Heart right ventricle (tissue), 16 donors: ENCODE measurements around the gene MLLT3. TPM values are rescaled to one million over a fixed set of nuclear protein-coding genes. Genes with fewer than 3 reads are reported as not detected.

Experiments used
- ATAC-seq, 8 donors: fragments of 200-7000 bp; cut with Tn5 transposase; one replicate each; pipeline ENCODE4 v1.9.1; 2020; ENCODE audit warnings: mild to moderate bottlenecking in 8 of 8, moderate library complexity in 8 of 8, moderate number of reproducible peaks in 1 of 8
- DNase-seq, 2 donors: peaks; one replicate each; pipeline ENCODE4 v3.0.0-alpha.2; 2020
- H3K27ac ChIP-seq, 10 donors: fragments of 200-600 bp; sonication (generic) in 2 of 10; one replicate each; pipeline versions ENCODE4 v1.5.0 to v1.8.0; 2020 to 2022; ENCODE audit warnings: mild to moderate bottlenecking in 3 of 10
- H3K27me3 ChIP-seq, 7 donors: fragments of 200-600 bp; one replicate each; pipeline ENCODE4 v1.8.0; 2021 to 2022; ENCODE audit warnings: mild to moderate bottlenecking in 2 of 7
- H3K36me3 ChIP-seq, 9 donors: fragments of 200-600 bp; sonication (generic) in 1 of 9; one replicate each; pipeline versions ENCODE4 v1.5.0 to v1.8.0; 2020 to 2022; ENCODE audit warnings: mild to moderate bottlenecking in 2 of 9
- H3K4me1 ChIP-seq, 9 donors: fragments of 200-600 bp; sonication (generic) in 1 of 9; one replicate each; pipeline versions ENCODE4 v1.5.0 to v1.8.0; 2020 to 2022; ENCODE audit warnings: mild to moderate bottlenecking in 4 of 9
- H3K4me3 ChIP-seq, 10 donors: fragments of 200-600 bp; sonication (generic) in 2 of 10; one replicate each; pipeline versions ENCODE4 v1.5.0 to v1.8.0; 2020 to 2022; ENCODE audit warnings: mild to moderate bottlenecking in 7 of 10, moderate library complexity in 2 of 10
- H3K9me3 ChIP-seq, 11 donors: fragments of 200-600 bp in 10 of 11; sonication (generic) in 2 of 11; one replicate each; pipeline versions ENCODE4 v1.5.0 to v1.8.0; 2013 to 2022; ENCODE audit warnings: mild to moderate bottlenecking in 2 of 11, control low read depth in 1 of 11, moderate library complexity in 1 of 11
- WGBS, 2 donors: extraction: QIAGEN DNeasy Blood & Tissue Kit; methylation state at CpG; one replicate each; pipeline ENCODE4 v1.1.7; 2013; ENCODE audit warnings: inconsistent platforms in 1 of 2; 5-methylcytosine and 5-hydroxymethylcytosine counted together
- intact Hi-C, 10 donors: fragments of 100-400 bp; cut with DNase I; formaldehyde crosslinking; loops; one replicate each; pipeline versions ENCODE4 v1.11.1 to v1.14.2; 2022
- polyA plus RNA-seq, 2 donors: library from polyadenylated mRNA; stranded (reverse); fragments of 200-250 nt; gene quantifications; one replicate each; pipeline ENCODE4 v1.2.3, GENCODE V29; 2013
- total RNA-seq, 10 donors: library from RNA; stranded (reverse); fragmentation: NEBNext Ultra II Directional in 3 of 10; extraction: Animal tissue kit (Norgen Biotek cat#: 25700) in 3 of 10; gene quantifications; one replicate each; pipeline versions ENCODE4 v1.2.1 to v1.2.4, GENCODE V29; 2021 to 2023
- TF ChIP-seq, protein P1 (sequence below), 9 donors: fragments of 200-600 bp; sonication (generic) in 2 of 9; IDR thresholded peaks; one replicate each; pipeline versions ENCODE4 v1.5.0 to v1.8.0; 2021 to 2022; ENCODE audit warnings: antibody characterized with exemption in 9 of 9, mild to moderate bottlenecking in 5 of 9, moderate library complexity in 1 of 9
- donor health status: Arrhythmogenic right ventricular cardiomyopathy.
- donor health status: ischemic (EF 13 %, LVEDD 7.1; RV severe dilation, severe dysfunction).
- donor health status: healthy with polysubstance abuse.
- donor health status: DM: no; HTN: yes; CAD: no.
- donor health status: DM: no; HTN: no; CAD: no.
- donor health status: ischemic (EF 25% LVEDD 6.9; RV normal size, moderate dysfunction).
- donor health status: ischemic (EF 25% LVEDD 5.7; RV mildly dilated, moderate dysfunction).
- donor health status: healthy.
- donor health status: DM: yes; HTN: yes; CAD: no.
- donor health status: Ischemic cardiomyopathy.
- donor health status: ischemic (EF 35%, LVEDD 5.7; RV mildly dilated, moderate dysfunction).
- donor health status: nonischemic (EF 11% LVEDD 7.7; RV severe dilation, severe dysfunction).
- donor health status: DM: yes; HTN: yes; CAD: no.
- donor health status: PGD.
- donor health status: ischemic (EF 29% LVEDD 5.4; RV normal size, mild dysfunction).
- donor health status: nonischemic (EF 23%, LVEDD 6.1; RV moderate dilation, normal function).

The MLLT3 gene
- total and polyA plus RNA-seq, 12 donors, result 4.3 to 22.7 (median 13.5) TPM

DNA sequence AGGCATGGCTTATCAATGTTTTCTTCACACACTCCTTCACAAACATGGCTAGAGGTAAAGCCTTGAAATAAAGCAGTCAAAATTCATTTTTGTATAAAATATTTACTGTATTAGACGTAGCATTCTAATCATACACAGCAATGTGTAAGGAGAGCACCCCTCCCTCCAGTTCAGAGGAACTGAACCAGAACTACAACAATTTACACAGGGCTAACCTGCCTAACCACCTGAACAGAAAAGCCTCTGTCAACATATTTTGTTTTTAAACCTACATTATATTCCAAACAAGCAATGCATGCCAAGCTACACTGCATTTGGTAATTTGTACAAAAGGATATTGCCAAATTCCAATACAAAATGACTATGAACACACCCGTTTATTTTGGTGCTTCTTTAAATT, 41.6 kb downstream of the MLLT3 start:
- H3K36me3 ChIP-seq, result no peaks in the 10 kb centered on the region
- peaks cover 0 to 11% (median 4%) of the 10 kb centered on the region in 11 donors for H3K9me3 ChIP-seq
- H3K27ac ChIP-seq, result no peak overlapping the region
- no peak for ATAC-seq
- no peak for DNase-seq
- no peak overlapping the region for H3K4me3 ChIP-seq
- H3K4me1 ChIP-seq, result no peaks in the 10 kb centered on the region
- TF ChIP-seq, protein P1, sequence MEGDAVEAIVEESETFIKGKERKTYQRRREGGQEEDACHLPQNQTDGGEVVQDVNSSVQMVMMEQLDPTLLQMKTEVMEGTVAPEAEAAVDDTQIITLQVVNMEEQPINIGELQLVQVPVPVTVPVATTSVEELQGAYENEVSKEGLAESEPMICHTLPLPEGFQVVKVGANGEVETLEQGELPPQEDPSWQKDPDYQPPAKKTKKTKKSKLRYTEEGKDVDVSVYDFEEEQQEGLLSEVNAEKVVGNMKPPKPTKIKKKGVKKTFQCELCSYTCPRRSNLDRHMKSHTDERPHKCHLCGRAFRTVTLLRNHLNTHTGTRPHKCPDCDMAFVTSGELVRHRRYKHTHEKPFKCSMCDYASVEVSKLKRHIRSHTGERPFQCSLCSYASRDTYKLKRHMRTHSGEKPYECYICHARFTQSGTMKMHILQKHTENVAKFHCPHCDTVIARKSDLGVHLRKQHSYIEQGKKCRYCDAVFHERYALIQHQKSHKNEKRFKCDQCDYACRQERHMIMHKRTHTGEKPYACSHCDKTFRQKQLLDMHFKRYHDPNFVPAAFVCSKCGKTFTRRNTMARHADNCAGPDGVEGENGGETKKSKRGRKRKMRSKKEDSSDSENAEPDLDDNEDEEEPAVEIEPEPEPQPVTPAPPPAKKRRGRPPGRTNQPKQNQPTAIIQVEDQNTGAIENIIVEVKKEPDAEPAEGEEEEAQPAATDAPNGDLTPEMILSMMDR (IDR thresholded peaks at IDR 0.05), result no peak
- WGBS, 2 donors, result 83 to 89% methylated on average over 2 of the region's 2 CpGs
- H3K27me3 ChIP-seq, result no peaks in the 10 kb centered on the region
- intact Hi-C loops, result no loop called here

DNA sequence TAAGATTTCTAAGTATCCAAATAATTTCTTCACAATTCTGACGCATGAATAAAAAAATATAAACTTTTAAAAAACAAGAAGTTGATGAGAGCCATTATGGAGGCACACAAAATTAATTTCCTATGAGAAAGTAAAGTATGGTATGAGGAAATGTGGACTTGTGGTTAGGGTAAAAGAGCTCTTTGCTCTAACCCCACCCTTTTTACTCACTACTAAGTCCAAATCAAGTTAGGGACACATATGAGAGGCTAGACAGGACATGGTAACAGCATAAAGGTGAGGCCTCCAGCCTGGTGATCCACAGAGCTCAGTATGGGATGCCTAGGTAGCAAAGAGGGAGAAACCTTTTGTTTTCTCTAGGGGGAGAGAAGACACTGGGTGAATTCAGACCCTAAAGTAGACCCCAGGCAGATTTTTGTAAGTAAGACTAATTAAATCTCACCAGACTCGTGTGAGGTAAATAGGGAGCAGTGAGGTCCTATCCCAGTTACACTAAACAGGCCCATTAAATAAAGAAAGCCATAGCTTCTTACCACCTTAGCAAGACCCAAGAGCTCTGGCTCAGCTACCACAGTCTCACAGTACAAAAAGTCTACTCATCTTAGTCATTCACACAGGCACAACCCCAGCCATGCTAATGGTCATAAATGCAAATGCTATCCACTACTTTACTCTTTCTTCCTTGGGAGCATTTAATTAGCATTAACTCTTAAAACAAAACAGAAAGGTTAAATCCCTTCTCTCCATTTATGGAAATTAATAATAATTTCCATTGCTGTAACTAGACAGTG, 42.6 kb downstream of the MLLT3 start:
- intact Hi-C loops, result no loop called here
- ATAC-seq (no peak), DNase-seq (no peak)
- Histone ChIP-seq H3K27me3 (no peaks in the 10 kb centered on the region), H3K9me3 (peaks cover 0 to 21% (median 12%) of the 10 kb centered on the region in 11 donors), H3K4me3 (no peak overlapping the region), H3K27ac (no peak overlapping the region), H3K4me1 (no peaks in the 10 kb centered on the region), H3K36me3 (no peaks in the 10 kb centered on the region)
- WGBS, 2 donors, result 94 to 98% methylated on average over 2 of the region's 2 CpGs
- TF ChIP-seq, protein P1 (IDR thresholded peaks at IDR 0.05), result no peak

- Histone ChIP-seq H3K27ac (no peak overlapping the region), H3K9me3 (peaks cover 0 to 23% (median 12%) of the 10 kb centered on the region in 11 donors), H3K4me3 (no peak overlapping the region), H3K27me3 (no peaks in the 10 kb centered on the region), H3K4me1 (peaks cover 0 to 29% (median 19%) of the 10 kb centered on the region in 9 donors), H3K36me3 (no peaks in the 10 kb centered on the region)
- ATAC-seq, result no peak
- no peak for DNase-seq
- 95% methylated on average over 4 of the region's 4 CpGs for WGBS, 2 donors
- intact Hi-C loops, result no loop called here
- TF ChIP-seq, protein P1 (IDR thresholded peaks at IDR 0.05), result no peak
These were observed 49.3 kb downstream of the MLLT3 start for GRCh38 chr9:20573023-20573422.

DNA sequence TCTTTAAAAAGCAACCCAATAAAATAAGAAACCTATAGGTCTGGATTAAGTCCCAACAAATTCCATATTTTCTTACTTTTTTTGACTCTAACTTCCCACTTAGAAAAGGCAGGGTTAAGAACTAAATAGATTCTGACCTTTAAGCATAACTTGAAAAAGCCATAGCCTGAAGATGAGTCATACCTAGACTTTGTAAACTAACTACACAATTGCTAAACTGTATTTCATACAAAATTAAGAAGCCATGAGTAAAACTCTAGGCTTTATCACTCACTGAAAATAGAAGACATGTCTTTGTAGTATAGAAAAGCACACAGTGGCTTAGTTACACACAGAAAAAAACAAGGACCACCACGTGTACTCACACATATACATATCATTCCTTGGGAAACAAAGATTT, 51.5 kb downstream of the MLLT3 start:
- ATAC-seq (no peak), DNase-seq (no peak)
- intact Hi-C loops, result no loop called here
- no peaks in the 10 kb centered on the region for H3K36me3 ChIP-seq
- no peak overlapping the region for H3K27ac ChIP-seq
- H3K9me3 ChIP-seq, result peaks cover 0 to 13% (median 6%) of the 10 kb centered on the region in 11 donors
- WGBS, 2 donors, result 90 to 95% methylated on average over 1 of the region's 1 CpG
- H3K4me3 ChIP-seq, result no peak overlapping the region
- H3K27me3 ChIP-seq, result no peaks in the 10 kb centered on the region
- peaks cover 0 to 34% (median 20%) of the 10 kb centered on the region in 9 donors for H3K4me1 ChIP-seq
- TF ChIP-seq, protein P1 (IDR thresholded peaks at IDR 0.05), result no peak
